ENCODE measurements around the gene PPP1R3C. TPM values are rescaled to one million over a fixed set of nuclear protein-coding genes. Genes with fewer than 3 reads are reported as not detected.

The PPP1R3C gene
- total RNA-seq, 2 donors from 2014 or later = 58.0 to 250 TPM

- Histone ChIP-seq H3K27ac (peak overlapping the region; percentile 55 to 58), H3K9me3 (peaks cover 0 to 8% of the 10 kb centered on the region in 2 donors), H3K36me3 (peaks cover 27% of the 10 kb centered on the region), H3K27me3 (no peaks in the 10 kb centered on the region), H3K4me1 (peaks cover 0 to 8% of the 10 kb centered on the region in 2 donors), H3K4me3 (no peak overlapping the region)
- no peak for TF ChIP-seq CTCF (IDR thresholded peaks at IDR 0.05)
- no peak for DNase-seq (ENCODE audit: low spot score)
These were observed 11.3 kb downstream of the PPP1R3C start for GRCh38 chr10:91621483-91622113.

- peaks cover 8% of the 10 kb centered on the region for H3K36me3 ChIP-seq
- no peak overlapping the region for H3K27ac ChIP-seq
- no peaks in the 10 kb centered on the region for H3K27me3 ChIP-seq
- peaks cover 0 to 25% of the 10 kb centered on the region in 2 donors for H3K4me1 ChIP-seq
- no peak for TF ChIP-seq CTCF (IDR thresholded peaks at IDR 0.05)
- no peak for DNase-seq (ENCODE audit: low spot score)
- H3K4me3 ChIP-seq = no peak overlapping the region
- no peaks in the 10 kb centered on the region for H3K9me3 ChIP-seq
These were observed 15.7 kb downstream of the PPP1R3C start for GRCh38 chr10:91617072-91617609.

- Histone ChIP-seq H3K4me1 (peaks cover 0 to 25% of the 10 kb centered on the region in 2 donors), H3K9me3 (no peaks in the 10 kb centered on the region), H3K27me3 (no peaks in the 10 kb centered on the region), H3K4me3 (no peak overlapping the region), H3K27ac (no peak overlapping the region), H3K36me3 (peaks cover 8% of the 10 kb centered on the region)
- no peak for DNase-seq (ENCODE audit: low spot score)
- no peak for TF ChIP-seq CTCF (IDR thresholded peaks at IDR 0.05)
These were observed 16.7 kb downstream of the PPP1R3C start for GRCh38 chr10:91616137-91616536.

- Histone ChIP-seq H3K27ac (peak overlapping the region; percentile 37 to 68), H3K4me1 (peaks cover 0 to 44% of the 10 kb centered on the region in 2 donors), H3K27me3 (no peaks in the 10 kb centered on the region), H3K36me3 (no peaks in the 10 kb centered on the region), H3K4me3 (no peak overlapping the region), H3K9me3 (no peaks in the 10 kb centered on the region)
- DNase-seq (ENCODE audit: low spot score) = no peak
- TF ChIP-seq CTCF (IDR thresholded peaks at IDR 0.05) = no peak
These were observed 18.6 kb downstream of the PPP1R3C start for GRCh38 chr10:91614225-91614624.

GRCh38 chr10:91613411-91614187 lies 19.3 kb downstream of the PPP1R3C start:
- H3K4me3 ChIP-seq = no peak overlapping the region
- H3K27ac ChIP-seq = peak overlapping the region; percentile 37 to 68
- no peaks in the 10 kb centered on the region for H3K36me3 ChIP-seq
- TF ChIP-seq CTCF (IDR thresholded peaks at IDR 0.05) = no peak
- H3K9me3 ChIP-seq = no peaks in the 10 kb centered on the region
- H3K4me1 ChIP-seq = peaks cover 0 to 50% of the 10 kb centered on the region in 2 donors
- no peak for DNase-seq (ENCODE audit: low spot score)
- H3K27me3 ChIP-seq = no peaks in the 10 kb centered on the region

All from right atrium auricular region (tissue), 2 donors.